CD4-positive, alpha-beta T cell treated with Interleukin-4 for 1 hour (primary cell): ENCODE data around the gene PSMG1.

Source experiments
- DNase-seq, 2 donors: peaks; one replicate each; pipeline ENCODE4 v3.0.0-alpha.2; 2020 to 2022

Gene PSMG1

GRCh38 chr21:39153842-39154241, 29.4 kb downstream of the PSMG1 start:
- no peak for DNase-seq

DNA sequence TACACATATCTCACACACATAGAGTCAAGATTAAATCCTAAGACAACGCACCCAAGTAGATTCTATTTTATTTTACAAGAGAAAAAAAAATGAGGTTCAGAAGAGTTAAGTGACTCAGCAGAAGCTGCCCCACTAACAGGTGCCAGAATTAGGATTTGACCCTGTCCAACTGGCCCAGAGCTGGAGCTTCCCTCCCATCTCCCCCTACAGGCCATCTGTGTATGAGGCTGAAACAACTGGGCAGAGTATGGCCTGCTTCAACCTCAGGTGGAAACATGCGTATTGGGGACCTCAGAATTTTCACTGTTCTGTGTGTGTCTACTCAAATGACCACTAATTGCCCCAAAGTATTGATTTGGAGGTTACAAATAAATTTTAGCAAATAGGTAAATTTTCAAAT, 29.9 kb downstream of the PSMG1 start:
- no peak for DNase-seq

DNA sequence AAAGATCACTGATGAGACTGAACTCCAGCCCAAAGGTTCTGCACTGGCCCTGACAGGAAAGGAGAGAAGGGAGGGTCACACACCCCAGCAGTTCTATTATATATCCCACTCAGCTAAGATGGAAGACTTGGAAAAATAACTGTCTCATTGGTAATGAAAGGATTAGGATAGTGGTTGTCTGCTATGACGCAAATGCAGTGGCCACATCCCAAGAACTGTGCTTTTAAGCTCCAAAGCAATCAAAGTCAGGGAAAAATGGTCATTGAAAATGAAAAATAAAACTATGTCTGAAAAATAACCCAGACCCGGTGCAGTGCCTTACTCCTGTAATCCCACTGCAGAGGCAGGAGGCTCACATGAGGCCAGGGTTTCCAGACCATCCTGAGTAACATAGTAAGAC, 31.0 kb downstream of the PSMG1 start:
- no peak for DNase-seq

DNA sequence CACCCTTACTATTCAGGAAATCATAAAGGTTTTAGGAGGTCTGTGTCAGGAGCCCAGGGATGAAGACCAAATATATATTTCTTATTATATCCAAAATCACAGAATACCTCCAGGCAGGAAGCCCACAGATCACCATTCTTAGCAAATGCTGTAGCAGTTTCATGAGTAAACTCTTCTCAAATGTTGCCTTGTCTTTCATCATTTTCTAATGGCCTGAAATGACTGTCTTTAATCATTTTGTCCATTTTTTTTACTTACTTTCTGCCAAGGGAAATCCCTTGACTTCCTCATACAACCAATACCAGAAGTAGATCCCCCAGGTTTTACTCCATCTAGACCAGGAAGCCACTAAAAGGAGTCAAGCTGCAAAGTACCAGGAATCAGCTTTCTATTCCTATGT, 32.4 kb downstream of the PSMG1 start:
- DNase-seq: no peak

GRCh38 chr21:39150316-39150715, 32.9 kb downstream of the PSMG1 start:
- DNase-seq: no peak

DNA sequence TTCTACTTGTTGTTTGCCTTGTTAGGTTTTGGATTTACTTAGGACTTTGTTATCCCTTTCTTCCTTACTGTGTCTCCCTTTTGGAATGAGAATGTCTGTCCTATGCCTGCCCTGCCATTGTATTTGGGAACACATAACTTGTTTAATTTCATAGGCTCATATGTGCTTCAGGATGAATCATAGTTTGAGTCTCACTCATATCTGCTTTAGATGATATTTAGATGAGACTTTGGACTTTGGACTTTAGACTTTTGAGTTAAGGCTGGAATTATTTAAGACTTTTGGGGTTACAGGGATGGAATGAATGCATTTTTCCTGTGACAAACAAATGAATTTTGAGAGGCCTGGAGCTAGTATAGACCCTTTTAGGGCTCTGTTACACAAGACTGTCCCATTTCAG, 33.4 kb downstream of the PSMG1 start:
- DNase-seq: no peak

DNA sequence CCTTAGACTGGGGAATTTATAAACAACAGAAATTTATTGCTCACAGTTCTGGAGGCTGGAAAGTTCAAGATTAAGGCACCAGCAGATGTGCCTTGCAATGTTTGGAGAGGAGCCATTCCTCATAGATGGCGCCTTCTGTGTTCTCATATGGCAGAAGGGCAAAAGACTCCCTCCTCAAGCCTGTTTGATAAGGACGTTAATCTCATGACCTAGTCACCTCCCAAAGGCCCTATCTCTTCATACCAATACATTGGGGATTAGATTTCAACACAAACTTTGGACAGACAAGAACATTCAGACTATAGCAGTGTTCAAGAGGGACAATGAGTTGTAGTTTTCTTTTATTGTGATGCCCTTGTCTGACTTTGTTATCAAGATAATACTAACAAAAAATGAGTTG, 34.3 kb downstream of the PSMG1 start:
- DNase-seq: no peak

DNA sequence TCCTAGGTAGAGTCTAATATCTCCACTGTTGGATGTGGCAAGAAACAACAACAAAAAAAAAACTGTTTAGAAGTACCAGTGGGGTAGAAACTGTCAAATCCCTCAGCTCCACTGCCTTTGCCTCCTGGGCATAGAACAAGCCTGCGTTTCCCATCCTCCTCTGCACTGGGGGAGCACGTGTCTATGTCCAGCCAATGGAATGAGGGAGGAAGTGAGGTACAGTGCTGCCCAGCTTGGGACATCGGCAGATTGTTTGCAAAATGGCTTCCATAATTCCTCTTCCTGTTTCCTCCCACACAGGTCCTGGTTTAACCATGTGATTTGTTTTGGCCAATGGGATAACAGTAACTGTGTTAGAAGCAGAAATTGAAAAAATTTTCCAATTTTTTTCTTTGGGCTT, 39.1 kb downstream of the PSMG1 start:
- DNase-seq: no peak

GRCh38 chr21:39142972-39143371, 40.3 kb downstream of the PSMG1 start:
- no peak for DNase-seq

- no peak for DNase-seq
Observed at GRCh38 chr21:39141502-39141901, 41.7 kb downstream of the PSMG1 start.

DNA sequence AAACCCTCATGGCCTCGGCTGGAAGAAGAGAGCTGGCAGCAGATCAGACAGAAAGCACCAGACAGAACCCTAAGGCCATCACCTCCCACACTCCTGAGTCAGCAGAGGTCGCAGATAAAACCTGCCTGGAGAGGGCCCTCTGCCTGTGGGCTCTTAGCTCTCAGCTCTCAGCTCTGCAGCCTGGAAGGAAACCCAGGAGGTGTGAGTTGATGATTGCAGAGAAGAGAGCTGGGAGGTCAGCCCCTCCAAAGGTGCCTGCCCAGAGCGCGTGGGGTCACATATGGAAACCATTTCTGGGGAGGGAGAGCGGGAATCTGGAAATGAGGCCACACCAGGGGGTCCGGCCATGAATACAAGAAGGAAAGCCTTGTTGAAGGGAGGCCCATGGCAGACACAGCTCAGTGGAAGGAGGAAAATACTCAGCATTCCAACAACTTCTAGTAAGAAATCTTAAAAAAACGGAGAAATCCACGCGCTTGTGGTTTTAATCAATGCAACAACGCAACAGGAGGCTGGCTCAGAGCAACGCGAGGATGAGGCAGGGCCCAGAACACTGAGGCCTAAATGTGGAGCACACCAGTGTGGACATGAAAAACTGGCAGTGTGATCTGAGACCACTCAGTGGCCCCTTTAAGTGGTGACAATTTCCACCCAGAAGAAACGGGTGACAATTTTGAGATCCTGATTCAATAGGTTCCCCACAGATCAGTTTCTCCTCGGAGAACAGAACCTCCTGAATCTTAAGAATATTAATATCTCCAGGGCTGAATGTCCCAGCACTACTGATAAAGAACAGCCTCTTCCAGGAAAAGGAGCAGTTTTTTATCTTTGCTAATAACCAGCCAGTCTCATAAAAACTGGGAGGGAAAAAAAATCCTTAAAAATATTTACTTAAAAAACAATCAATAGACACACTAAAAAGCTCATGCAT, 45.7 kb downstream of the PSMG1 start:
- DNase-seq: no peak

- DNase-seq: no peak
Observed at GRCh38 chr21:39136711-39137110, 46.5 kb downstream of the PSMG1 start.

DNA sequence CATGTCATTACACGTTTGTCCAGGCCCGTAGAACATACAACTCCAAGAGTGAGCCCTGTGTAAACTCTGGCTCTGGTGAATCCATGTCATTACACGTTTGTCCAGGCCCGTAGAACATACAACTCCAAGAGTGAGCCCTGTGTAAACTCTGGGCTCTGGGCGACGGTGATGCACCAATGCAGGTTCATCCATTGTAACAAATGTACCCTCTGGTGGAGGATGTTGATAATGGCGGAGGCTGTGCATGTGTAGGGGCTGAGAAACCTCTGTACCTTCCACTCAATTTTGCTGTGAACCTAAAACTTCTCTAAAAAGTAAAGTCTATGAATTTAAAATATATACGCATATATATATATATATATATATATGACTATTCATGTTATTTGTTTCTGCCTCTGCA, 47.1 kb downstream of the PSMG1 start:
- DNase-seq: peak in 1 of 2 donors; percentile 5

- DNase-seq: no peak
Observed at GRCh38 chr21:39134288-39134810, 48.9 kb downstream of the PSMG1 start.

DNA sequence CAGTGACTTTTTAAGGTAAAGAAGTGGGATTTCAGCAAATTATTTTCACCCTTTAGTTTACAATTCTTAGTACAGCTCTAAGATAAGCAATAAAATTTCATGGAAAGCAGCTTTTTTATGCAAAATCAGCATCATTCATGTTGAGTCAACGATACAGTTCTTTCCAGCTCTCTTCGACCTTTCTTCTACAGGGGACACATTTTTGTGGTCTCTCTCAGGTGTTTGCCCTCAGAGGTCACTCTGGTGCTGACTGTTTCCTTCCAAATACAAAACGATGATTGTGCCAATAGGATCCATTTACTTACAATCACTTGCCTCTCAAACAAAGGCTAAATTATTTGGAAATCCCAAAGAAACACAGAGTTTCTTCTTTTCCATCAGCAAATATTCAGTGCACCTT, 51.0 kb downstream of the PSMG1 start:
- no peak for DNase-seq

- DNase-seq: no peak
Observed at GRCh38 chr21:39131791-39132190, 51.5 kb downstream of the PSMG1 start.

DNA sequence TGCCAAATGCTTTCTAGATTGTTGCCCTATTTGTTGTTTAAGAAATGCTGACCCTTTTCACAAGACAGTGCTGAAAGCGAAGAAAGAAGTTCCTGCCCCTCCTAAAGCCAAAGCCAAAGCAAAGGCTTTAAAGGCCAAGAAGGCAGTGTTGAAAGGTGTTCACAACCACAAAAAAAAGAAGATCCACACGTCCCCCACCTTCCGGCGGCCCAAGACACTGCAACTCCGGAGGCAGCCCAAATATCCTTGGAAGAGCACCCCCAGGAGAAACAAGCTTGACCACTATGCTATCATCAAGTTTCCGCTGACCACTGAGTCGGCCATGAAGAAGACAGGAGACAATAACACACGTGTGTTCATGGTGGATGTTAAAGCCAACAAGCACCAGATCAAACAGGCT, 55.7 kb downstream of the PSMG1 start:
- no peak for DNase-seq

GRCh38 chr21:39126486-39126806, 56.8 kb downstream of the PSMG1 start:
- no peak for DNase-seq

DNA sequence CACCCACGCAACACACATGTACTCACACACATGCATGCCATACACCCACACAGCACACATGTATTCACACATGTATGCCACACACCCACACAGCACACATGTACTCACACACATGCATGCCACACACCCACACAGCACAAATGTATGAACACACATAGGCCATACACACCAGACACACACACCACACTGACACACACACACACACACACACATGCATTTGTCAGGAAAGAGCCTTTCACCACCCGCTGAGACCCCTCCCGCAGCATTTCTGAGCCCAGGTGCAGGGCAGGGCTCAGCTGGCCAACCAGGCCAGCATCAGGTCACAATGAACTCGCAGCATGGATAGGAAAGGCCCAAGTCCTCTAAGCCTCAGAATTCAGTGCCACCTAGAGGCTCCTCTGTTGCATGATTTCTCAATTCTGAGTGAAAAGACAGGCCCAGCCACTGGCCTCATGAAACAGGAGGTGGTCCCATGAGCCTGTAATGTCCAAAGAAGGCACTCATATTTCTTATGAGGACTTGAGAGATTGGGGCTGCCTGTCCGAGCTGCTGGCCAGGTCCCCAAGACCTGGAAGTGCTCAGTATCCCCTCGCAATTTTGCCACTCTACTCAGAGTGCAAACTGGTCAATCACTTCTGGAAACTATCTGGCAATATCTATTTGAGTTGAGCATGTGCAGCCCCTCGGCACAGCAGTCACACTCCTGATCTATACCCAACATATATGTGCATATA, 57.3 kb downstream of the PSMG1 start:
- DNase-seq: peak; percentile 5 to 29
